Fibroblast of pulmonary artery (primary cell): Measurements from ENCODE around the gene ELMO1.

Experiments
- DNase-seq: peaks from one replicate; pipeline ENCODE4 v3.0.0-alpha.2; 2010; ENCODE audit warnings: low read depth
- H3K4me3 ChIP-seq: replicated peaks from 2 replicates; pipeline ENCODE4 v1.5.1; 2011; ENCODE audit warnings: low read depth, mild to moderate bottlenecking, control low read depth, low read length, moderate library complexity
- CTCF ChIP-seq: IDR thresholded peaks from 2 replicates; pipeline ENCODE4 v1.5.1; 2011; ENCODE audit warnings: mild to moderate bottlenecking, control low read depth, low read length, inconsistent platforms; ENCODE audit errors: missing control alignments

The ELMO1 gene

GRCh38 chr7:37434529-37434928 lies 14.1 kb downstream of the ELMO1 start:
- no peak for TF ChIP-seq CTCF
- no peak for DNase-seq
- H3K4me3 ChIP-seq = no peak overlapping the region

- TF ChIP-seq CTCF = no peak
- no peak overlapping the region for H3K4me3 ChIP-seq
Measured at GRCh38 chr7:37433166-37433565, 15.5 kb downstream of the ELMO1 start.

GRCh38 chr7:37432281-37432920 lies 16.3 kb downstream of the ELMO1 start:
- no peak for TF ChIP-seq CTCF
- DNase-seq = no peak
- no peak overlapping the region for H3K4me3 ChIP-seq

More at GRCh38 chr7:37433166-37433565, 15.5 kb downstream of the ELMO1 start:
- no peak for DNase-seq

- TF ChIP-seq CTCF = no peak
- DNase-seq = no peak
- no peak overlapping the region for H3K4me3 ChIP-seq
Measured at GRCh38 chr7:37431413-37431812, 17.3 kb downstream of the ELMO1 start.

- DNase-seq = no peak
- no peak overlapping the region for H3K4me3 ChIP-seq
- no peak for TF ChIP-seq CTCF
Measured at GRCh38 chr7:37430640-37431039, 18.0 kb downstream of the ELMO1 start.

GRCh38 chr7:37430171-37430570 lies 18.5 kb downstream of the ELMO1 start:
- TF ChIP-seq CTCF = no peak
- DNase-seq = no peak
- no peak overlapping the region for H3K4me3 ChIP-seq

GRCh38 chr7:37429435-37429791 lies 19.3 kb downstream of the ELMO1 start:
- no peak for DNase-seq
- no peak for TF ChIP-seq CTCF
- H3K4me3 ChIP-seq = no peak overlapping the region
